ENCODE results near the gene LONRF2.

Gene LONRF2

DNA sequence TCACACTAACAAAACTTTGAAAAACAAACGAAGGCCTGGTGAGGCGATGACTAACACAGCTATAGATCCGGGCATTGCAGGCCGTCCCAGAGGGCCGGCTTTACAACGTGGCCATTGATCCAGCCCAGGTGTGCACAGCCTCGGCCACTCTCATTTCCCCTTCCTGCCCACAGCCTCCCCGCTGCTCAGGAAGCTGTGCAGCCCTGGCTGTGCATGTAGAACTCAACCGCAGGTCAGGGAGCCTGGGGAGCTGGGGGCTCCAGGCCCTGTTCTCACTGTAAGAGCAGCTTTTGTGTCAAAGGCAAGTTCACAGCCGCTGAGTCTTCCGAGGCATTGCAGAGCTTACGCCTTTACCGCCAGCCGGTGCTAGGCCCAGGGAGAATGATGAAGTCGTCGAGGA, 87.2 kb downstream of the LONRF2 start:
- DNase-seq = peak; percentile 42
- H3K27ac Mint-ChIP-seq = no peak overlapping the region
- no peak overlapping the region for H3K4me3 Mint-ChIP-seq
- H3K4me1 Mint-ChIP-seq (ENCODE audit: low read depth) = peaks cover 25% of the 10 kb centered on the region
- H3K36me3 Mint-ChIP-seq (ENCODE audit: low read depth) = no peaks in the 10 kb centered on the region
- no peaks in the 10 kb centered on the region for H3K27me3 Mint-ChIP-seq
- H3K9me3 Mint-ChIP-seq = no peaks in the 10 kb centered on the region

DNA sequence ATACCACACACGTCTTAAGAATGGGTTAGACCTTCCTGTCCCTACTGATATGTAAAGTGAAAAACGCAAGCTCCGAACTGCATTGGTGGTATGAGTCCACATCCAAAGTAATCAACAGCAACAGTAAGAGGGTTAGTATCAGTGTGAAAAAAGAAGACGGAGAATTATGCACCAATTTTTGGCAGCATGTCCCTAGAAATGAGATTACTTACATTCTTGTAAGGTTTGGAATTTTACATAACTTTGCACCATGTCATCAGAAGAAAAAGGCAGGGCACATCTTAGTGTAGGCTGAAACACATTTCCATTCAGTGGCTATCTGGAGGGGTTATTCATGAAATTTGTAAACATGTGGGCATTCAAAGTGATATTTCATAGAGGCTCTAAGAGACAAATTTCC, 88.2 kb downstream of the LONRF2 start:
- Mint-ChIP-seq H3K9me3 (no peaks in the 10 kb centered on the region), H3K4me3 (no peak overlapping the region), H3K27me3 (no peaks in the 10 kb centered on the region), H3K4me1 (ENCODE audit: low read depth) (peaks cover 25% of the 10 kb centered on the region), H3K27ac (no peak overlapping the region), H3K36me3 (ENCODE audit: low read depth) (no peaks in the 10 kb centered on the region)
- no peak for DNase-seq

DNA sequence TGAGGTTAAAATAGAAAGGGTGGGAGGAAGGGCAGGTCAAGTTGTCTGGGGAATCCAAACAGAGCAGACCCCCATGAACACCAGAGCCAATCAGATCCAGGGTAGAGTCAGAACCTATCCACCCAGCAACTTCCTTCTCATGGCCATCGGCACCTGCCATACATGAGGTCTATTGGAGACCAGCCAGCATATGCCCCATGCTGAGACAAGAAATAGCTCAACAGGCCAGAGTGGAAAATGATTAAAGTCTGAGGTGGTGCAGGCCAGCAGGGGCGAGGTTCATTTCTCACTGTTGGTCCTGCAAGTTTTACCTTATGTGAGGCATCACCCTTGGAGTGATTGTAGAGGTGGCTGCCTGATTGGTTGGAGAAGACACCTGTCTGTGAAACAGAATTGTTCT, 89.2 kb downstream of the LONRF2 start:
- Mint-ChIP-seq H3K27ac (no peak overlapping the region), H3K9me3 (no peaks in the 10 kb centered on the region), H3K27me3 (no peaks in the 10 kb centered on the region), H3K4me3 (no peak overlapping the region), H3K4me1 (ENCODE audit: low read depth) (peaks cover 25% of the 10 kb centered on the region), H3K36me3 (ENCODE audit: low read depth) (no peaks in the 10 kb centered on the region)
- DNase-seq = no peak

DNA sequence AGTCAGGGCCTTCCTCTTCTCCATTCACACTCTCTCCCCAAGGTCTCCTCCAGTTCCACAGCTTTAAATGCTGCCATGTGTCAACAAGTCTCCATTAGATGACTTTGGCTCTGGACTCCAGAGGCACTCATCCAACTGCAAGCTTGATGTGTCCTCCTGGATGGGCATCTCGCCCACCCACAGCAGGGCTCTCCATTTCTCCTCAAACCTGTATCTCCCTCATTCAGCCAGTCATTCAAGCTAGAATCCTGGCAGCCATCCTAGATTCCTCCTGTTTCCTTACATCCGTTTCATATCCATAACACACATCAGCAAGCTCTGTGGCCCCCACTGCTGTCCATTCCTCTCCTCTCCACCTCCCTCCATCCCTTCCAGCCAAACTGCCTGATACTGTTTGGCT, 91.5 kb downstream of the LONRF2 start:
- no peak overlapping the region for H3K4me3 Mint-ChIP-seq
- H3K27me3 Mint-ChIP-seq = no peaks in the 10 kb centered on the region
- no peaks in the 10 kb centered on the region for H3K9me3 Mint-ChIP-seq
- H3K36me3 Mint-ChIP-seq (ENCODE audit: low read depth) = no peaks in the 10 kb centered on the region
- no peak overlapping the region for H3K27ac Mint-ChIP-seq
- H3K4me1 Mint-ChIP-seq (ENCODE audit: low read depth) = peaks cover 20% of the 10 kb centered on the region
- no peak for DNase-seq

DNA sequence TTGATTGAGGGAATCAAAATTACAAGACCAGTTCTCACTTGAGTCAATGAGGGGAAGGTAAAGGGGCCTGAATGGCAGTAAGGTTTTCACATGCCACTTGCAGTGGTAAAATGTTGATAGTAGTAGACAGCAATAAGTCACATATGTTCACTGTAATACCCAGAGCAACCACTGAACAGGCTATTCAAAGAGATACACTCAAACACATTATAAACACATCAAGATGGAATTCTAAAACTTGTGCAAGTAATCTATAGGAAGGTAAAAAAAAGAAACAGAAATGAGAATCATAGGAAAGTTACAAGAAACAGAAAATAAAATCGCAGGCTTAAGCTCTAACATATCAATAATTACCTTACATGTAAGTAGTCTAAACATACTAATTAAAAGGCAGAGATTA, 93.3 kb downstream of the LONRF2 start:
- no peak overlapping the region for H3K27ac Mint-ChIP-seq
- H3K36me3 Mint-ChIP-seq (ENCODE audit: low read depth) = no peaks in the 10 kb centered on the region
- no peaks in the 10 kb centered on the region for H3K9me3 Mint-ChIP-seq
- peaks cover 4% of the 10 kb centered on the region for H3K4me1 Mint-ChIP-seq (ENCODE audit: low read depth)
- peaks cover 5% of the 10 kb centered on the region for H3K27me3 Mint-ChIP-seq
- H3K4me3 Mint-ChIP-seq = no peak overlapping the region
- no peak for DNase-seq

DNA sequence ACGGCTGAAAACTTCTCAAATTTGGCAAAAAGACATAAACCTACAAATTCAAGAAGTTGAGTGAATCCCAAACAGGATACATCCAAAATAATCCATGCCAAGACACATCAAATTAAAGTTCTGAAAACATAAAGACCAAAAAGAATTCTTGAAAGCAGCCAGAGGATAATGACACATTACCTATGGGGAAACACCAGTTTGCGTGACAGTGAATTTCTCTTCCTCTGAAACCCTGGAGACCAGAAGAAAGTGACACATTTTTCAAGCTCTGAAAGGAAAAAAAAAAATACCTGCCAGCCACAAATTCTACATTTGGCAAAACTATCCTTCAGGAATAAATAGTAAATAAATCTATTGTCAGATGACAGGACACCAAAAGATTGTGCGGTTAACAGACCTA, 93.9 kb downstream of the LONRF2 start:
- H3K4me1 Mint-ChIP-seq (ENCODE audit: low read depth) = peaks cover 4% of the 10 kb centered on the region
- H3K4me3 Mint-ChIP-seq = no peak overlapping the region
- no peak overlapping the region for H3K27ac Mint-ChIP-seq
- DNase-seq = no peak
- H3K9me3 Mint-ChIP-seq = no peaks in the 10 kb centered on the region
- H3K36me3 Mint-ChIP-seq (ENCODE audit: low read depth) = no peaks in the 10 kb centered on the region
- peaks cover 5% of the 10 kb centered on the region for H3K27me3 Mint-ChIP-seq

DNA sequence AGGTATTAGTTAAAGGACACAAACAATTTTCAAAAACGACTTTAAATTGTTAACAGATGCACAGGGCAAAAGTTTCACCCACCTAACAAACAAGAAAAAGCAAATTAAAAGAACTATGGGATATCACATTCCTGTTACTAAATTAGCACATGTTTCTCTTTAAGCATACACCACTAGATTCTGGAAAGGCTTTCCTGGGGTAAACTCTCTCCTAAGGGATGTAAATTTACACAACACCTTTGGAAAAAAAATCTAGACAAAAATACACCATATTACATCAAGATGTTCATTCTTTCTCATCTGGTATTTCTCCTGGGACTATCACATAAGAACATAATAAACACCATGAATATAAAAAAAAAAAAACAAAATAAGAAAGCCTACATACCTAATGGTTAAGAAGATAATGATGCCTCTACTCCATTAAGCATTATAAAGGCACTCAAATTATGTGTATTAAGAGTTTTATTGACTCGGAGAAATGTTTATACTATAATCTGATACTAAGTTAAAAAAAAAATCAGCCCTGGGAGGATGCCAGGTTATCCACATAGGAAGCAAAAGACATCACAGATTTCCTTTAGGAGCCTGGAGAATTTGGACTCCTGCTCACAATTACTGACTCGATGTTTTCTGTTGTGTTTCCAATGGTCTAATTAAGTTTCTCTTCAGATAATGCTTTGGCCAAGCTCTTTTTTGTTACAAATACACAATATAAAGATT, 97.2 kb downstream of the LONRF2 start:
- no peaks in the 10 kb centered on the region for H3K9me3 Mint-ChIP-seq
- no peak for DNase-seq
- no peak overlapping the region for H3K4me3 Mint-ChIP-seq
- H3K36me3 Mint-ChIP-seq (ENCODE audit: low read depth) = no peaks in the 10 kb centered on the region
- H3K27me3 Mint-ChIP-seq = peaks cover 5% of the 10 kb centered on the region
- H3K4me1 Mint-ChIP-seq (ENCODE audit: low read depth) = no peaks in the 10 kb centered on the region
- no peak overlapping the region for H3K27ac Mint-ChIP-seq

DNA sequence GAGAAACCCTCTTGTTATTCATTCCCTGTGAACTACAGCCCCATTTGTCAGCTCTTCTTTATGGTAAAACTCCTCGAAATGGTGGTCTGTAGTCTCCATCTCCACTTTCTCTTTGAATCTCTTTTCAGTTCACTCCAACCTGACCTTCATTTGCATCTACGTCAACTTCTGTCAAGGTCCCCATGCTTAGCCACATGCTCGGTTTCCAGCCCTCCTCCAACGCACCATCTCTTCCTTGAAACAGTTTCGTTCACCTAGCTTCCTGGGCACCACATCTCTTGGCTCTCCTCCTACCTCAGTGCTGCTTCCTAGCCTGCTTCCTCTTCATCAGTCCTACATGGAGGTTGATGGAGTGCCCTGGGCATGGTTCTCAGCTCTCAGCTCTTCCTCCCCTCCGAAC, 98.8 kb downstream of the LONRF2 start:
- H3K27me3 Mint-ChIP-seq = peaks cover 5% of the 10 kb centered on the region

More for the DNA sequence above, 98.8 kb downstream of the LONRF2 start:
- Mint-ChIP-seq H3K4me3 (no peak overlapping the region), H3K4me1 (ENCODE audit: low read depth) (no peaks in the 10 kb centered on the region), H3K9me3 (no peaks in the 10 kb centered on the region), H3K27ac (no peak overlapping the region), H3K36me3 (ENCODE audit: low read depth) (no peaks in the 10 kb centered on the region)
- DNase-seq = no peak
